ENCODE measurements around the gene WDR17.

WDR17 gene

GRCh38 chr4:176099314-176099713 lies 33.7 kb downstream of the WDR17 start:
- DNase-seq (ENCODE audit: low read depth), result no peak

GRCh38 chr4:176102414-176103063 lies 36.9 kb downstream of the WDR17 start:
- no peak for DNase-seq (ENCODE audit: low read depth)

- no peak for DNase-seq (ENCODE audit: low read depth)
Measured at GRCh38 chr4:176107695-176108094, 42.1 kb downstream of the WDR17 start.

- DNase-seq (ENCODE audit: low read depth), result no peak
Measured at GRCh38 chr4:176123710-176124407, 58.2 kb downstream of the WDR17 start.

GRCh38 chr4:176125063-176125462 lies 59.4 kb downstream of the WDR17 start:
- DNase-seq (ENCODE audit: low read depth), result no peak

GRCh38 chr4:176134670-176135069 lies 69.0 kb downstream of the WDR17 start:
- DNase-seq (ENCODE audit: low read depth), result no peak

- DNase-seq (ENCODE audit: low read depth), result no peak
Measured at GRCh38 chr4:176137631-176138030, 72.0 kb downstream of the WDR17 start.

- no peak for DNase-seq (ENCODE audit: low read depth)
Measured at GRCh38 chr4:176139518-176139917, 73.9 kb downstream of the WDR17 start.

GRCh38 chr4:176142253-176142652 lies 76.6 kb downstream of the WDR17 start:
- DNase-seq (ENCODE audit: low read depth), result no peak

- no peak for DNase-seq (ENCODE audit: low read depth)
Measured at GRCh38 chr4:176149680-176150355, 84.2 kb downstream of the WDR17 start.

GRCh38 chr4:176150356-176150682 lies 84.7 kb downstream of the WDR17 start:
- no peak for DNase-seq (ENCODE audit: low read depth)

GRCh38 chr4:176150704-176151103 lies 85.1 kb downstream of the WDR17 start:
- DNase-seq (ENCODE audit: low read depth), result no peak

GRCh38 chr4:176153124-176153523 lies 87.5 kb downstream of the WDR17 start:
- DNase-seq (ENCODE audit: low read depth), result no peak

- DNase-seq (ENCODE audit: low read depth), result no peak
Measured at GRCh38 chr4:176156656-176157055, 91.0 kb downstream of the WDR17 start.

- no peak for DNase-seq (ENCODE audit: low read depth)
Measured at GRCh38 chr4:176163041-176163440, 97.4 kb downstream of the WDR17 start.

GRCh38 chr4:176185051-176185450 lies 119.4 kb downstream of the WDR17 start:
- DNase-seq (ENCODE audit: low read depth), result no peak

GRCh38 chr4:176186067-176186466 lies 120.4 kb downstream of the WDR17 start:
- DNase-seq (ENCODE audit: low read depth), result no peak

GRCh38 chr4:176186671-176187395 lies 121.2 kb downstream of the WDR17 start:
- no peak for DNase-seq (ENCODE audit: low read depth)

- DNase-seq (ENCODE audit: low read depth), result no peak
Measured at GRCh38 chr4:176187624-176188023, 122.0 kb downstream of the WDR17 start.

GRCh38 chr4:176188654-176189053 lies 123.0 kb downstream of the WDR17 start:
- DNase-seq (ENCODE audit: low read depth), result no peak

GRCh38 chr4:176189891-176190795 lies 124.5 kb downstream of the WDR17 start:
- no peak for DNase-seq (ENCODE audit: low read depth)

GRCh38 chr4:176191974-176192373 lies 126.3 kb downstream of the WDR17 start:
- no peak for DNase-seq (ENCODE audit: low read depth)

Measured in stimulated activated CD8-positive, alpha-beta memory T cell treated with anti-CD3 and anti-CD28 coated beads, Interleukin-15, amount 100 ng/mL, for 1 hour (primary cell).